Jurkat, Clone E6-1 (cell line): ENCODE results near the gene EFEMP1. TPM values are rescaled to one million over a fixed set of nuclear protein-coding genes. Genes with fewer than 3 reads are reported as not detected.

Experiments
- DNase-seq: peaks from one replicate; pipeline ENCODE4 v3.0.0-alpha.2; 2011; ENCODE audit warnings: low read depth, low spot score
- H3K4me3 ChIP-seq: 2 replicates; pipeline ENCODE4 v1.5.1; 2011; ENCODE audit warnings: mild to moderate bottlenecking, low read length, control low read depth, moderate library complexity
- polyA plus RNA-seq: library from polyadenylated mRNA; unstranded; fragments of >200 nt; gene quantifications from one replicate; pipeline ENCODE4 v1.2.1, GENCODE V29; 2012; ENCODE audit warnings: missing spikeins; ENCODE audit not compliant: insufficient read length, insufficient read depth

The EFEMP1 gene, protein sequence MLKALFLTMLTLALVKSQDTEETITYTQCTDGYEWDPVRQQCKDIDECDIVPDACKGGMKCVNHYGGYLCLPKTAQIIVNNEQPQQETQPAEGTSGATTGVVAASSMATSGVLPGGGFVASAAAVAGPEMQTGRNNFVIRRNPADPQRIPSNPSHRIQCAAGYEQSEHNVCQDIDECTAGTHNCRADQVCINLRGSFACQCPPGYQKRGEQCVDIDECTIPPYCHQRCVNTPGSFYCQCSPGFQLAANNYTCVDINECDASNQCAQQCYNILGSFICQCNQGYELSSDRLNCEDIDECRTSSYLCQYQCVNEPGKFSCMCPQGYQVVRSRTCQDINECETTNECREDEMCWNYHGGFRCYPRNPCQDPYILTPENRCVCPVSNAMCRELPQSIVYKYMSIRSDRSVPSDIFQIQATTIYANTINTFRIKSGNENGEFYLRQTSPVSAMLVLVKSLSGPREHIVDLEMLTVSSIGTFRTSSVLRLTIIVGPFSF
- polyA plus RNA-seq: 19.8 TPM

DNA sequence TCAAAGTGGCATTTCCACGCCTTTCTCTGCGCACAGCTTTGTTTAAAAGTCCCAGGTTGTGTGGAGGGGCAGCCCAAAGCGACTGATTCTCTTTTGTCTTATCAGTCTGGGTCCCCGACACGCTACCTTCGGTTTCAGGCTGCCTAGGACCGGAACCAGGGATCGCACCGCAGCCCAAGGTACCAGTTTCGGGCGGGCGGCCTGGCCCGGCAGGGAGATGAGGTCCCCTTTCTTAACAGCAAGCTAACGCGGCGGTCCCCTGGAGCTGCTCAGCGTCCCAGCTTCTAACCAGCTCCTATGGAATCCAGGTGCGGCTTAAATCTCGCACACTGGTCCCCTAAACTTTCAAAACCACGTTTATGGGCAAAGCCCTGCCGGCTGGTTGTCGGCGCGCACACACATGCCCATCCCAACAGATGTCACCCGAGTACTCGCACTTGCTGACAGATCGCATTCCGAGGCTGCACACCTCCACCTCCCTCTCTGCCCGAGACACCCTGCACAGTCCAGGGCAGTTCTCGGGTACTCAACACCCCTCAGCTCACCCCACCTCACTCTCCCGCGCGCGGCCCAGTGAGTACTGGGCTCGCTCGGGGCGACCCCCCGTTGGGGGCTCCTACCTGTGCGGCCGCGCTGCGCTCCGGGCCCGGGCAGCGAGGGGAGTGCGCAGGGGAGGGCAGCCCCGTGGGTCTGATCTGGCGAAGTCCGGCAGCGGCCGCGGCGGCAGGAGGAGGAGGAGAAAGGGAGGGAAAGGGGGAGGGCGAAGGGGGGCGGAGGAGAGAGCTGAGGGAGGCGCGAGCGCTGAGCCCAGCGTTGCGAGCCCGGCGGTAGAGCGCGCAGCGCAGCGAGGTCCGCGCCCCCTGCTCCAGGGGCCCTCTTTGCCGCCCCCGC is at the start of gene EFEMP1:
EFEMP1 (minus strand) TSS at position 692 of the 891 bp plus-strand sequence. CDS start 1,342 bp downstream, outside the sequence.
- H3K4me3 ChIP-seq: peak within 1 kb of the TSS; percentile 50
- peak; percentile 35 for DNase-seq

DNA sequence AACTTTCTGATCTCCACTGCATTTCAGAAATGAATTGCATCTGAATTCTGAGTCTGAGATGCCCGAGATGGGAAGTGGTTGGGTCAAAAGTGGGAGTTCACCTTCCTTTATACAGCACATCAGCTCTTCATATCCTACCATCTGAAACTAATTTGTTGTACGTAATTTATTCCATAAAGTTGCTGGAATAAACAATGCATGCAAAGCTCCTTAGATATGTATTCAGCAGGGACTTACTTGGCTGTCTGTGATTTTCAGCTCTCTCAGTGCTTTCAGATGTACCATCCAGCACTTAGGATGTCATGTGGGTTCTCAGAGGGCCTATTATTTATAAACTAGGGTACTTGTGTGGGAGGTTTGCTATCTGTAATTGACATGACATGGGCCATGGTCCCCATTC is 46.9 kb upstream of the EFEMP1 start:
- no peak overlapping the region for H3K4me3 ChIP-seq
- DNase-seq: no peak

DNA sequence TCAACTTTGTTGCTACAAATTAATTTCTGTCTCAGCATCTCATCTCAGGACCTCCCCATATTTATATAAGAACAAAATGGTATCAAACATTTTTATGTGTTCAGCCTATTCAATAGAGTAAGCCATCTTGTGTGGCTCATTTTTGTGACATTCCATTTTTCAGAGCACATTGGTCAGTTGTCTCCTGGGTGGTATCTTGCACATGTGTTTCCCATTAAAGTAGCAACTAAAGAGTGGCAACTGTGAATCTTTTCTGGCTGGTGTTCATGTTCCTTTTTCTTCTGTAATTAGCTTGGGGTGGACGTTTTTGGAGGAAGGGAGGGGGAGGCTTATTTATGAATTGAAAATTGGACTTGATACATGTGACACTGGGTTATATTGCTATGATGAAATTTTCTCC is 45.4 kb upstream of the EFEMP1 start:
- DNase-seq: no peak
- no peak overlapping the region for H3K4me3 ChIP-seq

DNA sequence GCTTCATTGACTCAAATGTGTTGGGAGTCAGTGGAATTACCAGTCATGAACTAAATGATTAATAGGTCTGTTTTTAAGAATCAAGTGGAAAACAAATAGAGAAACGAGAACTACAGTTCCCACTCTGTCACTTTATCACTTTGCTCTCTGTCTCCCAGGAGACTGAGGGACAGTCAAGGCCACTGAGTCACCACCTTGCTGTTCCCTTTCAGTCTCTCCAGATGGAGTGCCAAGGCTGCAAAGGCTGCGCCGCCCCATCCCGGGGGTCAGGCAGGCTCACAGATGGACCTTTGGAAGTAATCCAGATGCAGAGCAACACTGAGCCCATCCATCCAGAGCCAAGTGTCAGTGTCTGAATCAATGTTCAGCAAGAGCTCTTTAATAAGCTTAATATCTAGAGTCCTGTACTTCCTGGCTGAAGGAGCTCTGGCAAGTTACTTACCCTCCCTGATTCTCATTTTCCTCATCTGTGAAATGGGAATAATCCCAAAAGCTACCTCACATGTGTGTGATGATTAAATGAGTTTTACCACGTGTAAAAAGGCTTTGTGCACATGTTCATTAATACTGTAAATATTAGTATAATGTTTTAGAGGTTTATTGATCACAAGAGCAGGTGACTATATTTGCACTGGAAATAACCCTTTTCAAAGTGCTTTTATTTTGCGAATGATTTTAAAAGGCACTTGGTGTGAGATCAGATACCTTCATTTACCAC is 43.0 kb upstream of the EFEMP1 start:
- H3K4me3 ChIP-seq: no peak overlapping the region
- no peak for DNase-seq

DNA sequence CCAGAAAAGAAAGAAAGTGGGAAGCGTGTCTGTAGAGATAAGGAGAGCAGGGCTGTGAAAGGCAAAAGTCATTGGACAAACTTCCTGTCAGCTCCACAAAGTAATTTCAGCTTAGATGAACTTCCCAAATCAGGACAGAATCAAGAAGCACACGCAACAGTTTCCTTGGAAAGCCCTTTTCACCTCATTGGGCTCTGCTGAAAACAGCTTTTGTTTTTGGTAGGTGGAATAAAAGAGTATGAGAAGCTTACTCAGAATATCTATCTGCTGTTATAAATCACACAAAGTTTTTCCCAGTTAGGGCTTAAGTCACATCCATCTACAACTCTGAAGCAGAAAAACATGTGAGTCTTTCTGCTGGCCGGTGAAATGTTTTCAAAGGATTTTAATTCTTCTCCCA is 42.4 kb upstream of the EFEMP1 start:
- H3K4me3 ChIP-seq: no peak overlapping the region

DNA sequence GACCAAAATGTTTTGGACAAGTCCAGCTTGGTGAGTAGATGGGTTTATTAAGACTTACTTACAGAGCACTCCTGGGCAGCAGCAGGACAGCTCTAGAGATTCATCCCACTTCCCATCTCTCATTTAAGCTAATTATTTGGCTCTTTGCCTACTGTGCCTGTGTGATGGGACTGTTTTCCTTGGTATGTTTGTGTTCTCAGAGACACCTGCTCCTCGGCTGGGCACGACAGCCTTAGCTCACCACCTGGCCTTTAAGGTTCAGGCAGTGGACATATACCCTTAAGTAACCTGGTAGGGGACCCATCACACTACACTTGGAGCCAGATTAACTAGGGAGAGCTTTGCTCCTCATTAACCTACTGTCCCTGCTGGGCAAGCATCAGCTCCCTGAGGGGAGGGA is 41.7 kb upstream of the EFEMP1 start:
- DNase-seq: no peak
- no peak overlapping the region for H3K4me3 ChIP-seq

More for the DNA sequence above, 42.4 kb upstream of the EFEMP1 start:
- no peak for DNase-seq

DNA sequence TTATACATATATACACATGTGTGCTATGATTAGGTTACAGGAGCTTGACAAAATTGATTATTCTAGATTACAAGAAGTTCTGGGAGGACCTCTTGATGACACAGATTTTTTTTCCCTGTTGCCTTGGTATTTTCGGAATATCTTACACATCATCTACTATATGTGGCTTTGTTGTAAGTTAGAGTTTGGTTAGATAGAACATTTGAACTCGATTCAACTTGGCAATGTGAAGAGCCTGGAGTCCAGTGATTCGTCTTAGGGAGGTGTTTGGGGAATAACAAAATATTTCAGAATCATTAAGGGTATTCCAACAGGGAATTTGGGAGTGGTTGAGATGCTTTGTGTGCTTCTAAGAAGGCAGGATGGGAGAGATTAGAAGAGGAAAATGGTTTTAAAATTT is 39.3 kb upstream of the EFEMP1 start:
- no peak for DNase-seq

DNA sequence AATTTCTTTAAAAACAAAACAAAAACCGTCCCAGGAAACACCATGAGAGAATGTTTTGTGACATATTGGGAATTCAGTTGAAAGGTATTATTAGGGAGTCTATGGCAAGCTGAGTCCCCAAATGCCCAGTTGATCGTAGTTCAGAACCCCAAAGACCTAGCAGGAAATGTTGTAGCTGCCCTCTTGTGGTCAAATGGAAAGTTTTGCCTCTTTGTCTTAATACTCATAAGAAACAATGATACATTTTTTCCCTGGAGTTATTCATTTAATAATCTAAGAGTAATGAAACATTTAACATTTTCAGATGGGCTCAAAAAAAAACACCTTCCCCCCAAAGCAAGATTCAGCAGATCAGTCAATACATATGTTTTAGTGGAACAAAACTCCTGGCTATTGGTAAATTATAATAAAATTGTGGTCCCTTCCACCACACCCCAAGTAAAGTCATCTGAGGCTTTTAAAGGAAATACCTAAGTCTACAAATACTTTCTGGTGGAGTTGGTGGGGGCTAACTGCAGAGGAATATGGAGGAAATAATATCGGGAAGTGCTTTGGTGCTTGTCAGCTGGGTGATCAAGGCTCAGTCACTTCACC is 37.8 kb upstream of the EFEMP1 start:
- no peak overlapping the region for H3K4me3 ChIP-seq
- DNase-seq: peak; percentile 64

More for the DNA sequence above, 39.3 kb upstream of the EFEMP1 start:
- no peak overlapping the region for H3K4me3 ChIP-seq

DNA sequence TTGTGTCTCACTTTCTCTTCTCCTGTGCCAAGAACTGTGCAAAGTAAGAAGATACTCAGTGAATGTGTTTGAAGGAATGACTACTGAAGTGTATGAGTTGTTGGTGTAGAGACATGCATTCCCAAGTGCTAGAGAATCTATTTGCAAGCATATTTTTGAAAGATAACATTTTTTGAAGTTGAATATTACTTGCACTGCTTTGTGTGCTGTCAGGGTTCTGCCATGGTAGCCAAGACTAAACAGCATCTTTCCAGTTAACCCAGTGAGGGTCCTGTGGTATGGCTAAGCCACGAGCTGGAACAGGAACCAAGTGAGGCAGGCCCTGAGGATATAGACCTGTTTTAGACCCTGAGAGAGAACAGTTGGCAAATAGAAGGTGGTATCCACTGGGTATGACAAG is 35.2 kb upstream of the EFEMP1 start:
- DNase-seq: no peak
- H3K4me3 ChIP-seq: no peak overlapping the region

DNA sequence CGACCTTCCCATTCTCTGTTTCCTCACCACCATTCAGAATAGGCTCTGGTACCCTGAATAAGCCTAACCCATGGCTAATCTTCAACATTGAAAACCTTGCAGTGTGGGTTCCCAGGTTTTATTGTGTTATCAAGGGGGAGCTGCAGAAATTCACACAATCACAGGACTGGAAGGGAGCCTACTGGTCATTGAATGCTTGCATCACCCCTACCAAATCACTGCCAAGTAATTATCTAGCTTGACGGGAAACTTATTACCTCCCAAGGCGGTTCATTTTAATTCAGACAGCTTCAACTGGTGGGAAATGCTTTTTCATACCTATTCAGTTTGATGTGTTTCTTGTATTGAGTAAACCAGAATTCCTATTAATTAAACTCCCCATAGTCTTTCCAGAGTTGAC is 33.6 kb upstream of the EFEMP1 start:
- H3K4me3 ChIP-seq: no peak overlapping the region
- no peak for DNase-seq

DNA sequence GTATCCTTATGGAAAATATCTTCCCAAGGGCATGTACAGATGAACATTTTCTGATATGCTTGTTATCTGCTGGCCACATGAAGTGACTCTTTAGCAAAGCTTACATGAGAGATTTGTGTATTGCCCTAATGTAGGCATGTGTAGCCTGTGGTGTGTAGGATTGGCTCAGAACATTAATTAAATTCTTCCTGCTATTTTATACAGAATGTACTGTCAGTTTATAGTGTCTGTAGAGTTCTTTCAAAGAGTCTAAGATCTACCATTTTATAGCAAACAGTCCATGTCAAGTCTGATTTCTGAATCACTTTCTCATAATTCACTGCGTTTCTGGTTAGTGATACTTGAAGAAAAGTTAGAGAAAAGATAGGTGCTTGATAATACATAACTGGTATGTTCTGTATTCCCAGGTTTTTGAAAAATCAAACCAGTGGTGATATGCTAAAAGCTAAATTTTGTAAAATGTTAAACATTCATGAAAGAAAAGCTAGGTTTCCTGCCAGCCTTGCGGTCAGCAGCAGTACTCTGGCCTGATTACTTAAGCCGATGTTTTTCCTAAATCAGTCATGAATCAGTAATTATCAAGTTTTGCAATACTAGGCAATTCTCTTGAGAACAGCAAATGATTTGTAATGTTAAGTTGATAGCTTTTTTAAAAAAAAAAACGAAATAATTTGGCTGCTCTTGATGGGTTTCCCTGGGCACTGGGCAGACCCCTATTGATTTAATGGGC is 30.9 kb upstream of the EFEMP1 start:
- no peak overlapping the region for H3K4me3 ChIP-seq
- no peak for DNase-seq

DNA sequence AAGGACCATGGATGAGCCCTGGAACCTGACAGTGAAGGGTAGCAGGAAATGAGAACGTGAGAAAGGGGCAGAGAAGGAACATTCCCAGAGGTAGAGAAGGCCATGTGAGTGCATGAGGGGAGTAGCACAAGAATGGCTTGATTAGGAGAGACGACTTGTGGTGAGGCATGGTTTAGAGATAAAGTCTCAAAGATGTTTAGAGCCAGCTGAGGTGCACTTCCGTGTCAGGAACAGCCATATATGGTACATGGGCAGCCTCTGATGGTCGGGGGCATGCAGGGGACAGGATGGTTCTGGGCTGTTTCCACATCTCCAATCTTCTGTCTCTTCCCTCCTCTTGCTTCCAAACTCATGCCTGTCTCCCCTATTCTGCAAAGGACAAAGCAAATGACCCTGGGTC is 28.8 kb upstream of the EFEMP1 start:
- DNase-seq: peak; percentile 77
- no peak overlapping the region for H3K4me3 ChIP-seq

DNA sequence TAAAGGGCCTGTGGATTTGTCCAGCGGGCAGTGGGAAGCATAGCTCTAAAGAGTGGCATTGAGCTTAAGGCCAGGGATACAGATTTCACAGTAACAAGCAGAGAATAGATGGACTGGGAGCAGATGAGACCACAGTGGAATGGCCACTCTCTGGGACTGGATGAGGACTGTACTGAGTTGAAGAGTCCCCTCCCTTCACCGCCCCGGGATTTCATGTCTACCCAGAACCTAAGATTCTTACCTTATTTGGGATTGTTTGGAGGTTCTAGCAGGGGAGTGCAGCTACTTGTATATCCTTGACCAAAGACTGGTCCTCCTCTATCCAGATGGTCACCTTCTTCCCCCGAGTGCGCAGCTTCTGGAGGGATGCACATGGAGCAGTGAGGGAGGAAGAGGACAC is 28.0 kb upstream of the EFEMP1 start:
- H3K4me3 ChIP-seq: no peak overlapping the region
- no peak for DNase-seq

DNA sequence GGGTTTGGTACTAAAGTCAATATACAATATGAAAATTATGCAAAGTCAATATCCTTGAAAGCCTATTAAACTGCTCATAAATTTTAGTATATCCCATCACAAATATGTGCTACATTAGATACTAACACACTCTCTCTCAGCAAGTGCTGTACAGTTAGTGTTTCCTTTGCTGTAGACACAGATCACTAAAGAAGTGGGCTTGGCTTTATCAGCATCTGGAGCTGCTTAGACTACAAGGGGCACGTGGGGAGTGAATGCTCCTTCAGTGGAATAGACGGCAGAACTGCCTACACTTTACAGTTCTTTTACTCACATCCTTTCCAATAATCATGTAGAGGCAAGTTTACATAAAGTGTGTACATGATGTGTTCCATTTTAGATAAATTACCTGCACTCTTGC is 26.0 kb upstream of the EFEMP1 start:
- no peak overlapping the region for H3K4me3 ChIP-seq
- DNase-seq: peak; percentile 72

DNA sequence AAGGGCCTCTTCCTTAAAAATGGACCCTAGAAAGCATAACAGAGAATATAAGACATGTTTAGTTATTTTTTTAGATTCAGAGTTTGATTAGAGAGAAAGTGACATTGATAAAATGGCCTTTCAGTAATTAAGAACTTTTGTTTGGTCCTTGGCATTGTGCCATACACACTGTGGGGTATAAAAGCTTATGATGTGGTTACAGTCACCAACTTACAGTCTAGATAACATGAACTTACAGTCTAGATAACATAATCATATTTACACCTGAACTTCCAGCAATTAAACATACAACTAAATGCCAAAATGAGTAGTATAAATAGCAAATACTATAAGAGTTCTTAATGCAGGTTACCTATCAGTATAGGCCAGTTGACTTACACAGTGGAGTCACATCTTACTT is 25.6 kb upstream of the EFEMP1 start:
- peak; percentile 96 for DNase-seq
- H3K4me3 ChIP-seq: no peak overlapping the region

DNA sequence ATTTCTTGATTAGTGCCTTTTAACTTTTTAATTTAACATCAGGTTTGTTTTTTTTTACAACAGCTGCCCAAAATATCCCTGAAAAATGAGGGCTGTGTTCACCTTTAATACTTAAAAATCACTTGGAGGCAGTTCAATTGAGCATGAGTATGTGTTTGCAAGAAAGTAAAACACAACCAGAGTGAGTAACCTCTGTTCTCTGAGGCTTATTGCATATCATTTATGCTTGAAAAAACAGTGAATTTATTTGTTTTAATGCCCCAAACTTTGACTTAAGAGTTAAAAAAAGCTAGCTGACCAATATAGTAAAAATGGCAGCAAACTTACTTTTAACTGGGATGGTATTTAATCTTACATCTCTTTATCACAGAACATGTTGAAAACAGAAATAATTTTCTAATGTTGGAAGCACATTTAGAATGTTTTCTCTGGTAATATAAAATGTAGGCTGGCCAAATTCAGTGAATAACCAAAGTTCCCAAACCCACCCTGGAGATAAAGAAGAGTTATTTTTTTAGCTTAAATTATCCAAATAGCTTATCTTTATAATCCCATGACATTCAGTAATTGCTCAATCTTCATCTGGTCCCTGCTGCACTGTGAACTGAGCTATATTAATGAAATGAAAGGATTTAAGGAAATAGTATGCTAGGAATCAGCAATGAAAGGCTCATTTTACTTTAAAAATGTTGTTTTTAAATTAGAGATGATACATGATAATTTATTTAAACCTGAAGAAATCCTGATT is 24.8 kb upstream of the EFEMP1 start:
- no peak for DNase-seq
- no peak overlapping the region for H3K4me3 ChIP-seq

DNA sequence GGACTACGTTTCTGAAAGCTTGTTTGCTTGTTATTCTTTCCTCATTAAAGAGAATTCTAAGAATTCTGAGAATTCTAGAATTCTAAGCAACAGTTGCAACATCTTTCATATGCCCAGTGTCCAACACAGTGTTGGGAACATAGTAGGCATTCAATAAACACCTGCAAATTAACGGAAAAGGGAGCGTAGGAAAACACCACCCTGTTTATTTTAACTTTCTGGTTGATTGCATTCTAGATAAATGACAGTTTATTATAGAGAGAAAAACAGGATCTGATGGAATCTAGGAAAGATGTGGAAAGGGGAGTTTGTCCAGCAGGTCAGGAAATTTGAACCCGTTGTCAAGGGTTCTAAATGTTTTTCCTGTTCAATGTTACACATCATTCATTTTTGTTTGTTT is 24.2 kb upstream of the EFEMP1 start:
- no peak overlapping the region for H3K4me3 ChIP-seq
- DNase-seq: no peak

DNA sequence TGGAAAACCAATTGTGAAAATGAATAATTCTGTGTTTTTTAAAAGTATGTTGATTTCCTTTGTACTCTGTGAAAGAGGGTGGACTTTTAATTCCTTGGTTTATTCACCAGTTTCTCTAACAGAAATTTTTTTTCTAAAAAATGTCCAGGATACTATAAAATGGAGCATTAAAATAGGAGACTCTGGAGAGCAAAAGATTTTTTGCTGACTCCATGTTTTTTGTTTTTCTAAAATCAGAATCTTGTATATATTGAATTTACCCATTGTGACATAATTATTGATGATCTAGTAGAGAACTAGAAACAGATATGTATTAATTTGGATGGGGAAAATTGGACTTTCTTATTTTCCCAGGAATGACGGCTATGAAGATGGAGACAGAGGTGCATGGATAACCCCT is 23.2 kb upstream of the EFEMP1 start:
- H3K4me3 ChIP-seq: no peak overlapping the region
- no peak for DNase-seq
